OCI-LY7 (cell line): ENCODE measurements around the gene FBXO17. TPM values are rescaled to one million over a fixed set of nuclear protein-coding genes. Genes with fewer than 3 reads are reported as not detected.

Experiments
- BruUV-seq: library from RNA; stranded (reverse); fragments of 400-500 nt; replicated peaks from 2 replicates; lab custom pipeline; 2021; lab: Mats Ljungman, UMichigan
- CTCF ChIA-PET: fragments of 300-600 bp; sonication (Branson Sonifier 250); formaldehyde crosslinking; loops from one replicate; lab custom pipeline; 2022; ENCODE audit warnings: antibody characterized with exemption; ENCODE audit not compliant: unreplicated experiment; lab: Charles Lee
- POLR2A ChIA-PET: fragments of 300-600 bp; sonication (Branson Sonifier 250); formaldehyde crosslinking; loops from one replicate; lab custom pipeline; 2022; ENCODE audit warnings: antibody characterized with exemption; lab: Charles Lee
- DNase-seq: peaks from one replicate; pipeline ENCODE4 v3.0.0-alpha.2; 2015; ENCODE audit warnings: low spot score
- H2AFZ ChIP-seq: fragments of 200-600 bp; sonication (generic), shearing (Covaris generic); 2 replicates; pipeline ENCODE4 v1.6.1; 2014; ENCODE audit warnings: mild to moderate bottlenecking, antibody characterized with exemption, low read length, moderate library complexity
- H3K27ac ChIP-seq: fragments of 200-600 bp; sonication (generic); 2 replicates; pipeline ENCODE4 v1.5.1; 2014; ENCODE audit warnings: mixed run types, low read depth, mild to moderate bottlenecking, moderate library complexity, low read length, inconsistent platforms; ENCODE audit not compliant: poor library complexity, severe bottlenecking
- H3K36me3 ChIP-seq: fragments of 200-600 bp; sonication (generic); 2 replicates; pipeline ENCODE4 v1.6.1; 2014; ENCODE audit warnings: mild to moderate bottlenecking, antibody characterized with exemption, low read length, moderate library complexity, mixed read lengths; ENCODE audit not compliant: insufficient read depth
- H3K4me1 ChIP-seq: fragments of 200-600 bp; sonication (generic); 2 replicates; pipeline ENCODE4 v1.5.1; 2014; ENCODE audit warnings: mild to moderate bottlenecking, low read length; ENCODE audit not compliant: insufficient read depth, poor library complexity, severe bottlenecking
- H3K4me2 ChIP-seq: fragments of 200-600 bp; sonication (generic); 2 replicates; pipeline ENCODE4 v1.6.1; 2014; ENCODE audit warnings: mild to moderate bottlenecking, low read length
- H3K4me3 ChIP-seq: fragments of 200-600 bp; sonication (generic); 2 replicates; pipeline ENCODE4 v1.5.1; 2014; ENCODE audit warnings: mild to moderate bottlenecking, low read depth, low read length; ENCODE audit not compliant: poor library complexity, severe bottlenecking
- H3K79me2 ChIP-seq: fragments of 200-600 bp; sonication (generic); 2 replicates; pipeline ENCODE4 v1.6.1; 2016; ENCODE audit warnings: low read depth, mild to moderate bottlenecking, low read length, moderate library complexity, mixed read lengths; ENCODE audit not compliant: insufficient read depth
- H3K9me2 ChIP-seq: fragments of 200-600 bp; sonication (generic); 2 replicates; pipeline ENCODE4 v1.6.1; 2016; ENCODE audit warnings: mild to moderate bottlenecking, low read length, mixed read lengths; ENCODE audit not compliant: insufficient read depth
- H3K9me3 ChIP-seq: fragments of 200-600 bp; sonication (generic); 2 replicates; pipeline ENCODE4 v1.6.1; 2014; ENCODE audit warnings: mild to moderate bottlenecking, mixed run types, low read length, mixed read lengths
- H4K20me1 ChIP-seq: fragments of 200-600 bp; sonication (generic); 2 replicates; pipeline ENCODE4 v1.6.1; 2014; ENCODE audit warnings: mild to moderate bottlenecking, antibody characterized with exemption, low read length, moderate library complexity, mixed read lengths; ENCODE audit not compliant: insufficient read depth
- CTCF ChIP-seq: fragments of 200-600 bp; sonication (generic); conservative IDR thresholded peaks from 2 replicates; pipeline ENCODE4 v1.5.1; 2014; ENCODE audit warnings: mild to moderate bottlenecking, antibody characterized with exemption, low read length, moderate library complexity, mixed read lengths
- EZH2phosphoT487 ChIP-seq: fragments of 200-600 bp; sonication (generic); IDR thresholded peaks from 2 replicates; pipeline ENCODE4 v1.6.1; 2018; ENCODE audit warnings: low read depth, borderline replicate concordance, mild to moderate bottlenecking, mixed run types, antibody characterized with exemption, low read length, moderate library complexity, mixed read lengths
- intact Hi-C: fragments of 100-400 bp; cut with micrococcal nuclease; formaldehyde crosslinking; loops from one replicate; pipeline ENCODE4 v1.10.0; 2022; ENCODE audit not compliant: unreplicated experiment
- total RNA-seq, 2 experiments: library from RNA; depleted of rRNA in 1 of 2; stranded (reverse); fragments of >200 nt in 1 of 2; shearing (Covaris generic) in 1 of 2; gene quantifications; 2 replicates each; pipeline ENCODE4 v1.2.3, GENCODE V29; 2014 to 2022

The FBXO17 gene
- total RNA-seq, 2 experiments from 2014 or later, result not detected

DNA sequence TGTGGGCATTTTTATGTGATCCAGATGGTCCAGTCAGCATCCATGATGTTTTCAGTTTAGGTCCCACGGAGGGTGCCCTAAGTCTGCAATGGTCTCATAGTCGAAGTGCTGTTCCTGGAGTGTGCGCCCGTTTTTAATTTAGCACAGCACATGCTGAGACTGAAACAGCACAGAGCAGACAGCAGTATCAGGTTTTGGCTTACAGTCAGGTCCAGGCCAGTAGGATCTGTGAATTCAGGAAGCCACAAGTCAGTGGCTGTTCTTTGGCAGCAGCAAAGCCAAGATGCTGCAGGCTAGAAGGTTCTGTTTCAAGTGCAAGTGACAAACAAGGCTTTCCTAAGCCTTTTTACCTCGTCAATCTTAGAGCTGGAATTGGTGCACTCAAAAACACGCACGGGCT is 38.5 kb upstream of the FBXO17 start:
- Histone ChIP-seq H3K36me3 (no peaks in the 10 kb centered on the region), H3K79me2 (no peaks in the 10 kb centered on the region), H3K4me2 (no peak overlapping the region), H3K9me3 (no peaks in the 10 kb centered on the region), H3K4me1 (no peaks in the 10 kb centered on the region), H3K27ac (no peak overlapping the region), H3K4me3 (no peak overlapping the region), H3K9me2 (no peaks in the 10 kb centered on the region), H4K20me1 (no peaks in the 10 kb centered on the region), H2AFZ (no peak overlapping the region)
- ChIA-PET POLR2A (no interaction called here), CTCF (no interaction called here)
- intact Hi-C loops, result no loop called here
- TF ChIP-seq EZH2phosphoT487 (no peak), CTCF (no peak)
- DNase-seq, result no peak
- BruUV-seq, result no TSS peak

GRCh38 chr19:39009001-39009400 is 33.5 kb upstream of the FBXO17 start:
- H3K4me2 ChIP-seq, result no peak overlapping the region
- no peaks in the 10 kb centered on the region for H3K9me3 ChIP-seq
- intact Hi-C loops, result no loop called here
- no peak overlapping the region for H2AFZ ChIP-seq
- H3K9me2 ChIP-seq, result no peaks in the 10 kb centered on the region
- no peaks in the 10 kb centered on the region for H3K36me3 ChIP-seq
- H3K27ac ChIP-seq, result no peak overlapping the region
- no peaks in the 10 kb centered on the region for H3K79me2 ChIP-seq
- no TSS peak for BruUV-seq
- ChIA-PET CTCF (no interaction called here), POLR2A (no interaction called here)
- DNase-seq, result no peak
- H3K4me3 ChIP-seq, result no peak overlapping the region
- no peak for TF ChIP-seq EZH2phosphoT487
- no peak for TF ChIP-seq CTCF
- H3K4me1 ChIP-seq, result no peaks in the 10 kb centered on the region
- no peaks in the 10 kb centered on the region for H4K20me1 ChIP-seq

- TF ChIP-seq CTCF (no peak), EZH2phosphoT487 (no peak)
- Histone ChIP-seq H3K36me3 (no peaks in the 10 kb centered on the region), H3K4me3 (no peak overlapping the region), H3K27ac (no peak overlapping the region), H3K79me2 (no peaks in the 10 kb centered on the region), H4K20me1 (no peaks in the 10 kb centered on the region), H3K4me2 (no peak overlapping the region), H3K9me3 (no peaks in the 10 kb centered on the region), H2AFZ (no peak overlapping the region), H3K4me1 (no peaks in the 10 kb centered on the region), H3K9me2 (no peaks in the 10 kb centered on the region)
- intact Hi-C loops, result no loop called here
- POLR2A ChIA-PET, result no interaction called here
- no peak for DNase-seq
- no TSS peak for BruUV-seq
- CTCF ChIA-PET, result no interaction called here
Observed at GRCh38 chr19:39008137-39008536, 32.6 kb upstream of the FBXO17 start.
